ENCODE data around the gene SERINC1.

GRCh38 chr6:122400121-122400450 lies 71.5 kb downstream of the SERINC1 start:
- TF ChIP-seq EP300 (conservative IDR thresholded peaks at IDR 0.05; ENCODE audit: poor library complexity, severe bottlenecking) (no peak), CTCF (IDR thresholded peaks at IDR 0.05; ENCODE audit: poor library complexity, severe bottlenecking) (no peak), TAF1 (IDR thresholded peaks at IDR 0.05; ENCODE audit: low read depth) (no peak), POLR2AphosphoS5 (IDR thresholded peaks at IDR 0.05) (no peak)

Data from neural cell (in vitro differentiated cells).